ENCODE measurements around the gene C16orf92. TPM values are rescaled to one million over a fixed set of nuclear protein-coding genes. Genes with fewer than 3 reads are reported as not detected.
A peak's percentile ranks its signal among the peaks of the same experiment; 100 is the strongest.

C16orf92 gene
- total RNA-seq, 2 experiments from 2014 or later: not detected

DNA sequence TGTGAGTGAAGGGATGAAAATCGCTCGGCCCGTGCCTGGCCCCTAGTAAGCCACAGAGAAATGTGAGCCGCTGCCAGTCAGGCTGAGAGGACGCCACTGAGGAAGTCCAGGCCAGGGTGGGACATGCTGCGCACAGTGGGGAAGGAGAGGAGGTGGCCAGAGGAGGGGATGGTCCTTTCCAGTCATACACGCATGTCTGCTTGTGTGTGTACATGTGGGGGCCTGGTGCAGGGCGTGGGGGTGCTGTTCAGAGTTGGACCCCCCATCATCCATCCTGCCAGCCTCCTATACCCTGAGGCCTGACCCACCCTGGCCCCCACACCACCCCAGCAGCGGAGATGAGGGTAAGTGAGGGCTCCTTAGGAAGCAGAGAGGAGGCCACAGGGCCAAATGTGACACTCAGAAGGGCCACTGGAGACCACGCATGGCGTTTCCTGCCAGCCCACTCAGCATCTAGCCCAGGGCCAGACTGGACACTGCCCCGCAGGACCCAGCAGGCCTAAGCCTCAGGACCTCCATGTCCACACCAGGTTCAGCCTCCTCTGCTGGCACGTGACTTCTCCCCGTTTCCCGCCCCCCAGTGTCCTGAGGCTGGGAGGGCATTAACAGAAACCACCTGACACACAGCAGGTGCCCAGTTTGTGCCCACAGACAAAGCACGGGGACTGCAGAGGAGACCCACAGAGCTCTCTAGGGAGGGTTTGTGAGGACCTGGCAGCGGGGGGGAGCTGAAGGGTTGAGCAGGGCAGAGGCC lies 19.2 kb upstream of the C16orf92 start:
- Mint-ChIP-seq H3K27ac (no peak overlapping the region), H3K27me3 (no peaks in the 10 kb centered on the region), H3K9me3 (no peaks in the 10 kb centered on the region), H3K4me1 (ENCODE audit: low read depth) (peaks cover 5% of the 10 kb centered on the region), H3K36me3 (ENCODE audit: low read depth) (peaks cover 4% of the 10 kb centered on the region), H3K4me3 (no peak overlapping the region)
- POLR2A ChIA-PET: interaction anchor here (1.1 kb wide), 1 partner anchor 78 kb away, joined by 3 read pairs; the partner anchor contains the start of gene KCTD13
- CTCF ChIA-PET: interaction anchor here (2.7 kb wide), 1 partner anchor 304 kb away, joined by 14 read pairs; no protein-coding TSS in a partner anchor
- TF ChIP-seq, protein P1, sequence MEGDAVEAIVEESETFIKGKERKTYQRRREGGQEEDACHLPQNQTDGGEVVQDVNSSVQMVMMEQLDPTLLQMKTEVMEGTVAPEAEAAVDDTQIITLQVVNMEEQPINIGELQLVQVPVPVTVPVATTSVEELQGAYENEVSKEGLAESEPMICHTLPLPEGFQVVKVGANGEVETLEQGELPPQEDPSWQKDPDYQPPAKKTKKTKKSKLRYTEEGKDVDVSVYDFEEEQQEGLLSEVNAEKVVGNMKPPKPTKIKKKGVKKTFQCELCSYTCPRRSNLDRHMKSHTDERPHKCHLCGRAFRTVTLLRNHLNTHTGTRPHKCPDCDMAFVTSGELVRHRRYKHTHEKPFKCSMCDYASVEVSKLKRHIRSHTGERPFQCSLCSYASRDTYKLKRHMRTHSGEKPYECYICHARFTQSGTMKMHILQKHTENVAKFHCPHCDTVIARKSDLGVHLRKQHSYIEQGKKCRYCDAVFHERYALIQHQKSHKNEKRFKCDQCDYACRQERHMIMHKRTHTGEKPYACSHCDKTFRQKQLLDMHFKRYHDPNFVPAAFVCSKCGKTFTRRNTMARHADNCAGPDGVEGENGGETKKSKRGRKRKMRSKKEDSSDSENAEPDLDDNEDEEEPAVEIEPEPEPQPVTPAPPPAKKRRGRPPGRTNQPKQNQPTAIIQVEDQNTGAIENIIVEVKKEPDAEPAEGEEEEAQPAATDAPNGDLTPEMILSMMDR (IDR thresholded peaks at IDR 0.05): no peak
- intact Hi-C loops (cut with micrococcal nuclease): no loop called here
- ATAC-seq (no peak), DNase-seq (no peak)

DNA sequence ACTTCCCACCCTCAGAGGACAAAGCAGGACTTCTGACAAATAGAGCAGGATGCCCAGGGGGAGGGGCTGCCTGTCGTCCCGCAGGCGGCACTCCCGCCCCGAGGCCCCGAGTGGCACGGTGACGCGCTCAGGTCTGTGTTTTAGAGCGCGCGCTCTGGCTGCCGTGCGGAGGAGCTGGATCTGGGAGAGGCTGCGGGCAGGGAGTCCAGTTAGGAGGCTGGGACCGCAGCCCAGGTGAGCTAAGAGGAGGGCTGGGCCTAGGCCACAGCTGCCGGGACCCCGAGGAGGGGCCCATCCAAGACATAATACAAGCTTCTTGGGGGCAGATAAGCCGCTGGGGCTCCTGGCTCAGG lies 18.6 kb upstream of the C16orf92 start:
- Mint-ChIP-seq H3K27me3 (peaks cover 3% of the 10 kb centered on the region), H3K36me3 (ENCODE audit: low read depth) (peaks cover 2% of the 10 kb centered on the region), H3K27ac (no peak overlapping the region), H3K9me3 (no peaks in the 10 kb centered on the region), H3K4me1 (ENCODE audit: low read depth) (peaks cover 5% of the 10 kb centered on the region), H3K4me3 (no peak overlapping the region)
- intact Hi-C loops (cut with micrococcal nuclease): no loop called here
- ChIA-PET POLR2A (interaction anchor here (1.1 kb wide), 1 partner anchor 78 kb away, joined by 3 read pairs; the partner anchor contains the start of gene KCTD13), CTCF (interaction anchor here (2.1 to 2.7 kb wide), 2 partner anchors 15 to 304 kb away, joined by 5 to 14 read pairs; no protein-coding TSS in a partner anchor)
- DNase-seq (no peak), ATAC-seq (no peak)
- TF ChIP-seq, protein P1 (IDR thresholded peaks at IDR 0.05): no peak

DNA sequence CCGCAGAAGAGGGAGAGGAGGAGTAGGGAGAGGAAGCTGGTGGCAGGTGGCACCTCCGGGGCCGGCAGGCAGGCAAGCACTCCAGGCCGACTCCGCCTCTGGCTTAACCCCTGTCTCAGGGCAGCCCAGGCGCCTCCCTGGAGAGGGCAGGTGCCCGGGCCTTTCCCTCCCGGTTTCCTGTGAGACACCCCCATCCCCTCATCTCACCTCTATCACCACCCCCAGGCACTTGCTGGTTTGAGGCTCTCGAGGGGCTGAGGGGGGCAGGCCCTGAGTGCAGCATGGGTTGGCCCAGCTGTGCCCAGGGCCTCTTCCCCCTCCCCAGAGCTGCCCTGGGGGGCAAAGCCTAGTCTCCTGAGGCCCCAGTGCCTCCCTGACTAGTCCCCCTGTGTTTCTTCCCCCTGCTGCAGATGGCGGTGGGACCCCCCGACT lies 18.2 kb upstream of the C16orf92 start:
- Mint-ChIP-seq H3K27me3 (peaks cover 6% of the 10 kb centered on the region), H3K4me3 (no peak overlapping the region), H3K9me3 (no peaks in the 10 kb centered on the region), H3K4me1 (ENCODE audit: low read depth) (peaks cover 1% of the 10 kb centered on the region), H3K27ac (no peak overlapping the region), H3K36me3 (ENCODE audit: low read depth) (peaks cover 2% of the 10 kb centered on the region)
- TF ChIP-seq, protein P1 (IDR thresholded peaks at IDR 0.05): no peak
- ATAC-seq (no peak), DNase-seq (no peak)
- intact Hi-C loops (cut with micrococcal nuclease): no loop called here
- ChIA-PET CTCF (interaction anchor here (1.2 to 2.7 kb wide), 7 partner anchors 9 to 313 kb away, joined by 3 to 14 read pairs (median 5); partner anchors contain the start of genes HIRIP3, INO80E and TAOK2), POLR2A (interaction anchor here (1.1 kb wide), 1 partner anchor 79 kb away, joined by 3 read pairs; the partner anchor contains the start of gene KCTD13)

GRCh38 chr16:30005341-30006094 lies 17.5 kb upstream of the C16orf92 start:
- TF ChIP-seq, protein P1 (IDR thresholded peaks at IDR 0.05): peak; percentile 85
- peaks cover 2% of the 10 kb centered on the region for H3K36me3 Mint-ChIP-seq (ENCODE audit: low read depth)
- CTCF ChIA-PET: interaction anchor here (0.6 to 2.7 kb wide), 11 partner anchors 9 to 314 kb away, joined by 3 to 14 read pairs (median 3); partner anchors contain the start of genes HIRIP3, INO80E, KCTD13 and MVP
- no peak overlapping the region for H3K27ac Mint-ChIP-seq
- POLR2A ChIA-PET: interaction anchor here (0.8 to 1.5 kb wide), 4 partner anchors 10 to 96 kb away, joined by 3 to 6 read pairs (median 3); partner anchors contain the start of genes HIRIP3, INO80E and KCTD13
- DNase-seq: peak; percentile 42
- no peaks in the 10 kb centered on the region for H3K9me3 Mint-ChIP-seq
- H3K27me3 Mint-ChIP-seq: peaks cover 12% of the 10 kb centered on the region
- peaks cover 7% of the 10 kb centered on the region for H3K4me1 Mint-ChIP-seq (ENCODE audit: low read depth)
- H3K4me3 Mint-ChIP-seq: no peak overlapping the region
- intact Hi-C loops (cut with micrococcal nuclease): no loop called here
- ATAC-seq: peak; percentile 74
